ENCODE results near the gene SEC31A.
A peak's percentile ranks its signal among the peaks of the same experiment; 100 is the strongest.
"Not testable (repeated sequence)": the region's sequence is repeated elsewhere in the genome, so short reads cannot be mapped to it uniquely, and the experiment has no call there.

SEC31A gene

GRCh38 chr4:82890901-82891706 lies at the start of gene SEC31A:
TSS of gene SEC31A (minus strand) at chr4:82891153. CDS start at chr4:82881936, 9,217 bp downstream.
- Histone ChIP-seq H3K27ac (ENCODE audit: low read length) (peak within 1 kb of the TSS; percentile 99), H3K9me3 (ENCODE audit: control insufficient read depth in 1 of 2, low read length in 2 of 2) (no peaks in the 10 kb centered on the region), H3K36me3 (ENCODE audit: control insufficient read depth in 1 of 2, insufficient read depth in 2 of 2, low read length in 2 of 2) (peaks cover 10 to 28% of the 10 kb centered on the region in 2 donors), H3K4me1 (ENCODE audit: control insufficient read depth in 1 of 2, insufficient read depth in 2 of 2, low read length in 2 of 2) (peaks cover 0 to 27% of the 10 kb centered on the region in 2 donors), H3K4me3 (ENCODE audit: low read depth in 1 of 2, low read length in 2 of 2) (peak within 1 kb of the TSS; percentile 90 to 98), H3K27me3 (ENCODE audit: low read depth, low read length) (no peaks in the 10 kb centered on the region)

- no peak overlapping the region for H3K4me3 ChIP-seq (ENCODE audit: low read depth in 1 of 2, low read length in 2 of 2)
- H3K9me3 ChIP-seq (ENCODE audit: control insufficient read depth in 1 of 2, low read length in 2 of 2), result no peaks in the 10 kb centered on the region
- no peaks in the 10 kb centered on the region for H3K27me3 ChIP-seq (ENCODE audit: low read depth, low read length)
- no peaks in the 10 kb centered on the region for H3K4me1 ChIP-seq (ENCODE audit: control insufficient read depth in 1 of 2, insufficient read depth in 2 of 2, low read length in 2 of 2)
- no peak overlapping the region for H3K27ac ChIP-seq (ENCODE audit: low read length)
- peaks cover 24 to 37% of the 10 kb centered on the region in 2 donors for H3K36me3 ChIP-seq (ENCODE audit: control insufficient read depth in 1 of 2, insufficient read depth in 2 of 2, low read length in 2 of 2)
Observed at GRCh38 chr4:82939414-82939813, 48.5 kb upstream of the SEC31A start.

- no peaks in the 10 kb centered on the region for H3K9me3 ChIP-seq (ENCODE audit: control insufficient read depth in 1 of 2, low read length in 2 of 2)
- H3K27ac ChIP-seq (ENCODE audit: low read length), result no peak overlapping the region
- H3K27me3 ChIP-seq (ENCODE audit: low read depth, low read length), result no peaks in the 10 kb centered on the region
- no peaks in the 10 kb centered on the region for H3K4me1 ChIP-seq (ENCODE audit: control insufficient read depth in 1 of 2, insufficient read depth in 2 of 2, low read length in 2 of 2)
- H3K4me3 ChIP-seq (ENCODE audit: low read depth in 1 of 2, low read length in 2 of 2), result no peak overlapping the region
- H3K36me3 ChIP-seq (ENCODE audit: control insufficient read depth in 1 of 2, insufficient read depth in 2 of 2, low read length in 2 of 2), result peaks cover 26 to 41% of the 10 kb centered on the region in 2 donors
Observed at GRCh38 chr4:82934441-82934840, 43.5 kb upstream of the SEC31A start.

GRCh38 chr4:82930848-82931755 lies 40.1 kb upstream of the SEC31A start:
- Histone ChIP-seq H3K4me3 (ENCODE audit: low read depth in 1 of 2, low read length in 2 of 2) (no peak overlapping the region), H3K4me1 (ENCODE audit: control insufficient read depth in 1 of 2, insufficient read depth in 2 of 2, low read length in 2 of 2) (no peaks in the 10 kb centered on the region), H3K9me3 (ENCODE audit: control insufficient read depth in 1 of 2, low read length in 2 of 2) (no peaks in the 10 kb centered on the region), H3K27me3 (ENCODE audit: low read depth, low read length) (no peaks in the 10 kb centered on the region), H3K36me3 (ENCODE audit: control insufficient read depth in 1 of 2, insufficient read depth in 2 of 2, low read length in 2 of 2) (peaks cover 15 to 20% of the 10 kb centered on the region in 2 donors), H3K27ac (ENCODE audit: low read length) (no peak overlapping the region)

GRCh38 chr4:82921795-82922194 lies 30.8 kb upstream of the SEC31A start:
- no peaks in the 10 kb centered on the region for H3K9me3 ChIP-seq (ENCODE audit: control insufficient read depth in 1 of 2, low read length in 2 of 2)
- no peak overlapping the region for H3K27ac ChIP-seq (ENCODE audit: low read length)
- no peaks in the 10 kb centered on the region for H3K27me3 ChIP-seq (ENCODE audit: low read depth, low read length)
- H3K4me1 ChIP-seq (ENCODE audit: control insufficient read depth in 1 of 2, insufficient read depth in 2 of 2, low read length in 2 of 2), result no peaks in the 10 kb centered on the region
- peaks cover 0 to 4% of the 10 kb centered on the region in 2 donors for H3K36me3 ChIP-seq (ENCODE audit: control insufficient read depth in 1 of 2, insufficient read depth in 2 of 2, low read length in 2 of 2)
- no peak overlapping the region for H3K4me3 ChIP-seq (ENCODE audit: low read depth in 1 of 2, low read length in 2 of 2)

- H3K36me3 ChIP-seq (ENCODE audit: control insufficient read depth in 1 of 2, insufficient read depth in 2 of 2, low read length in 2 of 2), result peaks cover 0 to 5% of the 10 kb centered on the region in 2 donors
- H3K4me3 ChIP-seq (ENCODE audit: low read depth in 1 of 2, low read length in 2 of 2), result no peak overlapping the region
- no peaks in the 10 kb centered on the region for H3K27me3 ChIP-seq (ENCODE audit: low read depth, low read length)
- no peak overlapping the region for H3K27ac ChIP-seq (ENCODE audit: low read length)
- no peaks in the 10 kb centered on the region for H3K4me1 ChIP-seq (ENCODE audit: control insufficient read depth in 1 of 2, insufficient read depth in 2 of 2, low read length in 2 of 2)
- H3K9me3 ChIP-seq (ENCODE audit: control insufficient read depth in 1 of 2, low read length in 2 of 2), result no peaks in the 10 kb centered on the region
Observed at GRCh38 chr4:82919386-82919785, 28.4 kb upstream of the SEC31A start.

GRCh38 chr4:82918091-82918490 lies 27.1 kb upstream of the SEC31A start:
- Histone ChIP-seq H3K27me3 (ENCODE audit: low read depth, low read length) (no peaks in the 10 kb centered on the region), H3K4me1 (ENCODE audit: control insufficient read depth in 1 of 2, insufficient read depth in 2 of 2, low read length in 2 of 2) (no peaks in the 10 kb centered on the region), H3K9me3 (ENCODE audit: control insufficient read depth in 1 of 2, low read length in 2 of 2) (no peaks in the 10 kb centered on the region), H3K27ac (ENCODE audit: low read length) (no peak overlapping the region), H3K36me3 (ENCODE audit: control insufficient read depth in 1 of 2, insufficient read depth in 2 of 2, low read length in 2 of 2) (peaks cover 0 to 5% of the 10 kb centered on the region in 2 donors), H3K4me3 (ENCODE audit: low read depth in 1 of 2, low read length in 2 of 2) (no peak overlapping the region)

GRCh38 chr4:82913968-82914367 lies 23.0 kb upstream of the SEC31A start:
- not testable (repeated sequence) for H3K9me3 ChIP-seq (ENCODE audit: control insufficient read depth in 1 of 2, low read length in 2 of 2); H3K4me1 ChIP-seq (ENCODE audit: control insufficient read depth in 1 of 2, insufficient read depth in 2 of 2, low read length in 2 of 2); H3K27me3 ChIP-seq (ENCODE audit: low read depth, low read length); H3K36me3 ChIP-seq (ENCODE audit: control insufficient read depth in 1 of 2, insufficient read depth in 2 of 2, low read length in 2 of 2); H3K4me3 ChIP-seq (ENCODE audit: low read depth in 1 of 2, low read length in 2 of 2); H3K27ac ChIP-seq (ENCODE audit: low read length)

GRCh38 chr4:82913305-82913704 lies 22.4 kb upstream of the SEC31A start:
- Histone ChIP-seq H3K4me1 (ENCODE audit: control insufficient read depth in 1 of 2, insufficient read depth in 2 of 2, low read length in 2 of 2) (no peaks in the 10 kb centered on the region), H3K36me3 (ENCODE audit: control insufficient read depth in 1 of 2, insufficient read depth in 2 of 2, low read length in 2 of 2) (peaks cover 5% of the 10 kb centered on the region in 2 donors), H3K27me3 (ENCODE audit: low read depth, low read length) (no peaks in the 10 kb centered on the region), H3K9me3 (ENCODE audit: control insufficient read depth in 1 of 2, low read length in 2 of 2) (no peaks in the 10 kb centered on the region), H3K27ac (ENCODE audit: low read length) (no peak overlapping the region), H3K4me3 (ENCODE audit: low read depth in 1 of 2, low read length in 2 of 2) (no peak overlapping the region)

- H3K36me3 ChIP-seq (ENCODE audit: control insufficient read depth in 1 of 2, insufficient read depth in 2 of 2, low read length in 2 of 2), result peaks cover 0 to 8% of the 10 kb centered on the region in 2 donors
- H3K27me3 ChIP-seq (ENCODE audit: low read depth, low read length), result no peaks in the 10 kb centered on the region
- H3K4me1 ChIP-seq (ENCODE audit: control insufficient read depth in 1 of 2, insufficient read depth in 2 of 2, low read length in 2 of 2), result no peaks in the 10 kb centered on the region
- no peak overlapping the region for H3K27ac ChIP-seq (ENCODE audit: low read length)
- no peak overlapping the region for H3K4me3 ChIP-seq (ENCODE audit: low read depth in 1 of 2, low read length in 2 of 2)
- no peaks in the 10 kb centered on the region for H3K9me3 ChIP-seq (ENCODE audit: control insufficient read depth in 1 of 2, low read length in 2 of 2)
Observed at GRCh38 chr4:82909326-82909725, 18.4 kb upstream of the SEC31A start.

GRCh38 chr4:82906469-82906868 lies 15.5 kb upstream of the SEC31A start:
- Histone ChIP-seq H3K36me3 (ENCODE audit: control insufficient read depth in 1 of 2, insufficient read depth in 2 of 2, low read length in 2 of 2) (peaks cover 0 to 8% of the 10 kb centered on the region in 2 donors), H3K27me3 (ENCODE audit: low read depth, low read length) (no peaks in the 10 kb centered on the region), H3K4me1 (ENCODE audit: control insufficient read depth in 1 of 2, insufficient read depth in 2 of 2, low read length in 2 of 2) (peaks cover 0 to 8% of the 10 kb centered on the region in 2 donors), H3K9me3 (ENCODE audit: control insufficient read depth in 1 of 2, low read length in 2 of 2) (no peaks in the 10 kb centered on the region), H3K27ac (ENCODE audit: low read length) (no peak overlapping the region), H3K4me3 (ENCODE audit: low read depth in 1 of 2, low read length in 2 of 2) (no peak overlapping the region)
